ENCODE results near the gene GRSF1.

- no peak for TF ChIP-seq CTCF (conservative IDR thresholded peaks at IDR 0.05 in 1 of 2, IDR thresholded peaks at IDR 0.05 in 1 of 2; ENCODE audit: extremely low read depth in 1 of 2, insufficient read depth in 1 of 2, low read depth in 1 of 2, low read length in 2 of 2)
- no peak for TF ChIP-seq EZH2 (IDR thresholded peaks at IDR 0.05; ENCODE audit: borderline replicate concordance, low read length)
These were observed 6.0 kb downstream of the GRSF1 start for GRCh38 chr4:70833675-70834074.
